Measurements from ENCODE around the gene ARL14.

Gene ARL14

DNA sequence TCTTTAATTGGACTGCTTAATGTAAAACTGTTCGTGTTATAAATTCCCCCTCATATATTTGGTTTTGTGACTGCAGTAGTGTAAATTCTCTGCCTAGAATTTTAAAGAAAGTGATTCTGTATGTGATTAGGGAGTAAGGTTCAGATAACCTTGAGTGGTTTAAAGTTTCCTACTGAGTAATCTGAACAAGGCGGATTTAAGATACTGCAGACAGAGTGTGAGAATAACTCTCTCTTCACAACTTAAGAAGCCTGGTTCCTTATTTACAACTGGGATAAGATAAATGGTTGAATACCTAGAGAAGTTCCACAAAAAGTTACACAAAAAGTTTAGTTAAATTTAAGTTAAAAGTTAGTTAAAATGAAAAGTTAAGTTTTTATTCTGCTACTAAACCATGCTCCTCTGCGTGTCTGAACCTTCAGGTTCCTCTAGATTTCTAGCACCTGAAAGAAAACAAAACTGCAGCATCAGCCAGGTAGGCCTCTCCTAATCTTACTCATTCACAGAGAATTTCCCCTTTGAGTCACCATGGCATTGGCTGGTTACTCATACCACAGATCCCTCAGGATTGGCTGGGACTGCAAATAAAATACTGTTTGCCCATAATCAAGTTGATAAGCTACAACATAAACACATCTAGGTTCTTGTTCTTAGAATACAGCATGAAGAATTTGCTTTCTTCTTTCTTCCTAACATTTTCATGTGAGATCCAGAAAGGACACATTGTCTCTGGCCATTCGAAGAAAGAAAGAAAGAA lies at the start of gene ARL14:
TSS of gene ARL14 (plus strand) at position 614 of the 757 bp plus-strand sequence. CDS start 187 bp downstream, outside the sequence.
- no peak for DNase-seq

DNA sequence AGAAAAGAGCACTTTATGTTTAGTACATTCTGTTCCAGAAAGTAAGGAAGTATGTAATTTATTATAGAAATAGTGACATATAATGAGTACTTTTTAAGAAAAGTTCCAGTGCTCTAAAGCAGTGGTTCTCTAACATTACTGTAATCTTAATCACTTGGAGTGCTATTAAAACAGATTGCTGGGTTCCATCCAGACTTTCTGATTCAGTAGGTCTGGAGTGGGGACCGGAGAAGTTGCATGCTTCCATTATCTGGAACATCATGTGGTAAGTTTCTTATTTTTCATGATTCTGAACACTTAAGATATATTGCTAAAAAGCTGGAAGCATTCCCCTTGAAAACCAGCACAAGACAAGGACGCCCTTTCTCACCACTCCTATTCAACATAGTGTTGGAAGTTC lies 47.5 kb upstream of the ARL14 start:
- DNase-seq = no peak

- no peak for DNase-seq
Observed at GRCh38 chr3:160633361-160634083, 43.4 kb upstream of the ARL14 start.

GRCh38 chr3:160635213-160635612 lies 41.7 kb upstream of the ARL14 start:
- no peak for DNase-seq

- no peak for DNase-seq
Observed at GRCh38 chr3:160637086-160637485, 39.9 kb upstream of the ARL14 start.

GRCh38 chr3:160638184-160638583 lies 38.8 kb upstream of the ARL14 start:
- no peak for DNase-seq

- DNase-seq = no peak
Observed at GRCh38 chr3:160641665-160642309, 35.2 kb upstream of the ARL14 start.

GRCh38 chr3:160643994-160644393 lies 33.0 kb upstream of the ARL14 start:
- DNase-seq = no peak

GRCh38 chr3:160644491-160644890 lies 32.5 kb upstream of the ARL14 start:
- DNase-seq = no peak

DNA sequence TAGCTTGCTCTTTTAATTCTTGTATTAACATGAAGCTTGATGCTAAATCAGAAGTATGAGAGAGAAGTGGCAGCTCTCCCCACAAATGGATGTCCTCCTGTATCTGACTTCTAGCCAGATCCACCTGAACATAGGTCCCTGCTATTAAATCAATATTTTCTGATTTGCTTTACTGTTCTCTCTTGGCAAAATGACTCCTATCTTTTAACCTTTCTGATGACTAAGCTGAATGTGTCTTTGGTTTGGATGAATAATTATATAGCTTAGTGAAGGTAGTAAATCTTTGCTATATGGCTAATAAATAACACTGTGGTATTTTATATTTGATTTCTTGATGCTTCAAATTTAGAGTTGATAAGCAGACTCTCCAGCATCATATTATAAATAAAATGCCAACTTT lies 28.3 kb upstream of the ARL14 start:
- no peak for DNase-seq

DNA sequence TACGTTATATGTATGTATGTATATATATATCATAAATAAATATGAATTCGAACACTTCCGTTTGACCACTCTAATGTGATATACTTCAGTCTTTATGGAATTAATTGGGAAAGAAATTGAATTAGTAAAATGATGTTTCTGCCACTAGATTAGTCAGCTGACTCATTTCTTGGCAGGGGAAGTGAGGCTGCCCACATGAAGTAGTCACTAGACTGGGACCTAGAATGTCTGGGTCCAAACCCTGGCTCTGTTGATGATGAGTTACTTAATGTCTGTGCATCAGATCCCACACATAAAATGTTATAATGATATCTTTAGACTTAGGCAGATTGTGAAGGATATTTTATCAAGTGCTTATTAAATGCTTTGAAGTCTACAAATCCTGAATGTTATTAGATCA lies 27.4 kb upstream of the ARL14 start:
- no peak for DNase-seq

GRCh38 chr3:160653512-160653911 lies 23.4 kb upstream of the ARL14 start:
- DNase-seq = no peak

DNA sequence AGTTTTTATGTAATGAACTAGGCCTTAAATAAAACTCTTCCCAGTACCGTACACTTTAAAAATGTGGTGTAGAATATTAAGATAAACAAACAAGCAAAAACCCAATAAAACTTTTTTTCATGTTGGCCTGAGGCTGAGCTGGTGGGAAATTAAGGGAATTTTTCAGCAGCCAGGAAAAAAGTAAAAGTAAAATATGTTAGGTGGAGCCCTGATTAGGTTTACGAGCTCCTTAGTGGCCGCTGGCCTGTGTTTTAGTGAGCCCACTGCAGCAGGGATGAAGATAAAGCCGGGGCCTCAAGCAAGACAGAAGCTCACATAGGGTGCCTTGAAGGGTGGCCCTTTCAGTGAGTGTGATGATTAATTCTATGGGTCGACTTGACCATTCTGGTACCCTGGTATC lies 16.1 kb upstream of the ARL14 start:
- DNase-seq = no peak

- no peak for DNase-seq
Observed at GRCh38 chr3:160661660-160662059, 15.3 kb upstream of the ARL14 start.

DNA sequence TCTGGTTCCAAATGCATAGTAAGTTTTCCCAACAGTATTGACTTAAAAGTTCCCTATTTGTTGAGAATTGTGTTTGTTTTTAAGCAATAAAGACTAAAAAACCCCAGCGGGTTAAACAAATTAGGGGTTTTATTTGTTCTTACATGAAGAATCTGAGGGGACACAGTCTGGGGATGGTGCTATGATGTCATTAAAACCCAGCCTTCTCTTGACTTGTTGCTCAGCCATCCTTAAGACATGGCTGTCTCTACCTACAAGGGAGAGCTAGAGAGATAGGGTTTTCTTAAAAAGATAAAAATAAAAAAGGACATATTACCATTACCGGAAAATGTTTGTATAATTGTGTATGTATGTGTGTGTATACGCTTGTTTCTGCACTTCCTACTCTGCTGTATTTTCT lies 11.7 kb upstream of the ARL14 start:
- DNase-seq = no peak

DNA sequence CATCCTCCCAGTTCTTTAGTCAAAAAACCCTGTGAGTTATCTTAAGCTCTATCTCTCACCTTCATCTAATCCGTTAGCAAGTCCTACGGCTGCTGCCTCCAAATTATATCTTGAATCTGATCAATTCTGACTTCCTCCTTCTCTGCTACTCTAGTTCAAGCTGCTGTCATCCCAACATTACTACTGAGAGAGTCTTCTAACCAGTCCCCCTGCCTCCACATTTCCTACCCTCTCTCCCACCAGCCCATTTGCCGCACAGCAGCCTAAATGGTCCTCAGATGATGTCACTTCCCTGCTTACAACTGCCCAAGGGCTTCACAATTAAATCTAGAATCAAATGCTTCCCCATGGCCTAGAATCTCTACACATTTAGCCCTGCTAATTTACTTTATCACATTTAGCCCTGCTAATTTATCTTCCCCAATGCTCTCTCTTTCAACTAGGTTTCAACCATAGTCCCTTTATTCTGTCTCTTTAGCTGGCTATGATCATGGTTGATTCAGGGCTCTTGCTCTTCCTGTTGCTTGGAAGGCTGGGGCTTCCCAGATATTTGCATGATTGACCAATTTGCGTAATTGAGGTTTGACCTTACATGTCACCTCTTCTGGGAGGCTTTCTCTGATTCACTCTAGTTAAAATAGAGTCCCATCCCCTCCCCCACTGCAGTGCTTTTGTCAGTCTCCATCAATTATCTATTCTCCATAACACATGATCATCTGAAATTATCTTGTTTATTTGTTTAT lies 11.0 kb upstream of the ARL14 start:
- no peak for DNase-seq

DNA sequence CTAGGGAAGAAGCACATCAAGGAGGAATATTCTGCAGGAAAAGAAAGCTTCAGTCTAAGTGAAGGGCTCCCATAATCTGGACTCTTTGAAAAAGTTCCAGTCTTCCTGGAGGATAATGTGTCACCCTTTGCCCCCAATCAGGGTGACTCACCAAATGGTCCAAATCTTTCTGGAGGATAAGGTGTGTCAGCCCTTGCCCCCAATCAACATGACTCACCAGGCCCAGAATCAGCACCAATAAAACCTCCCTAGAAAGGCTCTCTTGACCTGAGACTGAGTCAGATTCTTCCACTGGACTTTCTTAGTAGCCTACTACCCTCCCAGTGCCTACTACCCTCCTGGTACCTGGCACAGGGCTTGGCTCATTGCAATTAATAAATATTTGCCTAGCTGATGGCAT lies 9.5 kb upstream of the ARL14 start:
- no peak for DNase-seq

DNA sequence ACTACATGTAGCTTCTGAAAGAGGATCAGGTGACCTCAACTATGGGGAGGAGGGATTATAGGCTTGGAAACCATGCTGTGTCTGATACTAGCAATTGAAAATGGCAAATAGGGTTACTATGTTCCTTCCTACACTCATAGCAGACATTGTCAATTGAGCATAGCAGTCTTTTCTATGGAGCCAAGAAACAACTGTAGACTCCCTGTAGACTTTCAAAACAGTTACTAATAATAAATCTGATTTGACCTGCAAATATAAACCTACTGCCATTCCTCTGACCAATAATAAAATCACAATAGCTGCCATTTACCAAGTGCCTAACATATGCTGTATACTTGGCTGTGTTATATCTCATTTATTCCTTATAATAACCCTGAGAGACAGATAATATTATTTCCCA lies 8.5 kb upstream of the ARL14 start:
- no peak for DNase-seq

GRCh38 chr3:160671231-160671630 lies 5.7 kb upstream of the ARL14 start:
- DNase-seq = no peak

GRCh38 chr3:160671995-160672394 lies 5.0 kb upstream of the ARL14 start:
- DNase-seq = no peak

DNA sequence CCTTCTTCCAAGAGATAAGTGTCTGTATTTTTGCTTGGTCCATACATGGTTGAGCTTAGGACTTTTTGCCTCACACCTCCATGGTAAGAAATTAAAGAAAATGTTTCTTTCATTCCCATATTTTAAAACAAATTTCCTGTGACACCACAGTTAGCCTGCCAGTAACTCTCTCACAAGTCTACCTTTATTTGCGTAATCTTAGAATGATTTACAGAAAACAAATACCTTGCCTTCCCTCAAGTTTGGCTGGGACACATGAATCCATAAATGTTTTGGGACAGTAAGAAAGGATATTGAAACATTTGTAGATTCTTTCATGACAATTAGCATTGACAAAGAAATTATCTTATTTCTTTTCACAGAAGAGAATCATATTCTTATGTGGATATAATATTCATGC lies 3.8 kb upstream of the ARL14 start:
- no peak for DNase-seq

GRCh38 chr3:160675566-160676124 lies 1.3 kb upstream of the ARL14 start:
- DNase-seq = no peak

- DNase-seq = no peak
Observed at GRCh38 chr3:160677459-160677881, 510 bp downstream of the ARL14 start.
